Nephron (organoid): ENCODE measurements around the gene ELOB.
"Not testable (repeated sequence)": the region's sequence is repeated elsewhere in the genome, so short reads cannot be mapped to it uniquely, and the experiment has no call there.

Experiments
- H3K27ac Mint-ChIP-seq, 3 experiments: 2 replicates each; pipeline ENCODE4 v1.8.0; 2020; ENCODE audit warnings: mixed read lengths in 3 of 3, mild to moderate bottlenecking in 2 of 3, moderate library complexity in 1 of 3
- H3K27me3 Mint-ChIP-seq: 2 replicates; pipeline ENCODE4 v1.8.0; 2021; ENCODE audit warnings: low read depth, mild to moderate bottlenecking, moderate library complexity, mixed read lengths
- H3K36me3 Mint-ChIP-seq: 2 replicates; pipeline ENCODE4 v1.8.0; 2020; ENCODE audit warnings: low read depth, mixed read lengths
- H3K4me1 Mint-ChIP-seq: 2 replicates; pipeline ENCODE4 v1.8.0; 2020; ENCODE audit warnings: mixed read lengths
- H3K4me3 Mint-ChIP-seq, 3 experiments: 2 replicates each; pipeline ENCODE4 v1.8.0; 2020; ENCODE audit warnings: mild to moderate bottlenecking in 3 of 3, mixed read lengths in 3 of 3, moderate library complexity in 2 of 3
- H3K9me3 Mint-ChIP-seq: 2 replicates; pipeline ENCODE4 v1.8.0; 2020; ENCODE audit warnings: mixed read lengths
- TF ChIP-seq, protein P1 (sequence below), 3 experiments: fragments of 200-600 bp; sonication (generic); IDR thresholded peaks; one replicate each; pipeline ENCODE4 v1.5.0; 2021; ENCODE audit warnings: antibody characterized with exemption in 3 of 3; ENCODE audit not compliant: unreplicated experiment in 3 of 3

Gene ELOB

DNA sequence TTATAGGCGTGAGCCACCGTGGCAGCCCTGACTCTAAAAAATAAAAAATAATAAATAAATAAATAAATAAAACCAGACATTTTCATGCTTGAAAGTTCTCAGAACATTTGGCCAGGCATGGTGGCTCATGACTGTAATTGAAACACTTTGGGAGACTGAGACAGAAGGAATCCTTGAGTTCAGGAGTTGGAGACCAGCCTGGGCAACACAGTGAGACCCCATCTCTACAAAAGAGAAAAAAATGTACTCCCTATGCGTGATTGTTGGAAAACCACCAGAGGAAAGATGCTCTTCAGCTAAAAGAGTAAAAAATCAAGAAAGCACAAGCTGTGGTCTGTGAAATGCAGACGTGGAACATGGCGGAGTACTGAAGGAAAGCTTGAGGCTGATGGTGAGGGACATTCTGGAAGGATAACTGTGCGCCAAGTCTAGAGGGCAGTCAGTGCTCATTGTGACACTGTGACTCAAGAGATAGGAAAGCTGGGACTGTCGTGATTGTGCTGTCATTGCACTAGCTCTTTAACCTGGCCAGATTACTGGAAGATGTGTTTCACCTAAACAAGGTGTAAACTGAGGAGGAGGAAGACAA lies 52.9 kb downstream of the ELOB start:
- peaks cover 12% of the 10 kb centered on the region for H3K27me3 Mint-ChIP-seq
- no peak overlapping the region for H3K4me3 Mint-ChIP-seq
- no peaks in the 10 kb centered on the region for H3K9me3 Mint-ChIP-seq
- peaks cover 5% of the 10 kb centered on the region for H3K4me1 Mint-ChIP-seq
- TF ChIP-seq, protein P1, sequence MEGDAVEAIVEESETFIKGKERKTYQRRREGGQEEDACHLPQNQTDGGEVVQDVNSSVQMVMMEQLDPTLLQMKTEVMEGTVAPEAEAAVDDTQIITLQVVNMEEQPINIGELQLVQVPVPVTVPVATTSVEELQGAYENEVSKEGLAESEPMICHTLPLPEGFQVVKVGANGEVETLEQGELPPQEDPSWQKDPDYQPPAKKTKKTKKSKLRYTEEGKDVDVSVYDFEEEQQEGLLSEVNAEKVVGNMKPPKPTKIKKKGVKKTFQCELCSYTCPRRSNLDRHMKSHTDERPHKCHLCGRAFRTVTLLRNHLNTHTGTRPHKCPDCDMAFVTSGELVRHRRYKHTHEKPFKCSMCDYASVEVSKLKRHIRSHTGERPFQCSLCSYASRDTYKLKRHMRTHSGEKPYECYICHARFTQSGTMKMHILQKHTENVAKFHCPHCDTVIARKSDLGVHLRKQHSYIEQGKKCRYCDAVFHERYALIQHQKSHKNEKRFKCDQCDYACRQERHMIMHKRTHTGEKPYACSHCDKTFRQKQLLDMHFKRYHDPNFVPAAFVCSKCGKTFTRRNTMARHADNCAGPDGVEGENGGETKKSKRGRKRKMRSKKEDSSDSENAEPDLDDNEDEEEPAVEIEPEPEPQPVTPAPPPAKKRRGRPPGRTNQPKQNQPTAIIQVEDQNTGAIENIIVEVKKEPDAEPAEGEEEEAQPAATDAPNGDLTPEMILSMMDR (IDR thresholded peaks at IDR 0.05; ENCODE audit: unreplicated experiment in 3 of 3) = no peak
- no peak overlapping the region for H3K27ac Mint-ChIP-seq
- H3K36me3 Mint-ChIP-seq = no peaks in the 10 kb centered on the region

DNA sequence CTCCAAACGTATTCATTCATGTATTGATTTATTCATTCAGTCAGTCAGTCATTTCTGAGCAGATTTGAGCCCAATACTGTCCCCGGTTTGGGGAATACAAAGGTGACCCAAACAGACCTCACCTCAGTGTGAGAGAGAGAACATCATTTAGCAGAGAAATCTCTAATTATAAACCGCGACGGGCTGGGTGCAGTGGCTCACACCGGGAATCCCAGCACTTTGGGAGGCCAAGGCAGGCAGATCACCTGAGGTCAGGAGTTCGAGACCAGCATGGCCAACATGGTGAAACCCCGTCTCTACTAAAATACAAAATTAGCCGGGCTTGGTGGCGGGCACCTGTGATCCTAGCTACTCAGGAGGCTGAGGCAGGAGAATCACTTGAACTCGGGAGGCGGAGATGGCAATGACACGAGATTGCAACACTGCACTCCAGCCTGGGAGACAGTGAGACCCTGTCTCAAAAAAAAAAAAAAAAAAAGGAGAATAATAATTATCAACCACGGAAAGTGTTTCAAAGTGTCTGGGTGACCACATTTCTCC lies 55.4 kb downstream of the ELOB start:
- not testable (repeated sequence) for H3K9me3 Mint-ChIP-seq, H3K27ac Mint-ChIP-seq, H3K36me3 Mint-ChIP-seq, H3K4me1 Mint-ChIP-seq
- Mint-ChIP-seq H3K27me3 (peaks cover 12% of the 10 kb centered on the region), H3K4me3 (peak overlapping the region; percentile 65 to 74 (median 73))
